K562 (cell line): Measurements from ENCODE around the gene EFCAB8. TPM values are rescaled to one million over a fixed set of nuclear protein-coding genes. Genes with fewer than 3 reads are reported as not detected.

Source experiments
- ARID3B ChIP-seq: fragments of 250-450 bp; sonication (Bioruptor Pico); IDR thresholded peaks from 2 replicates; pipeline ENCODE4 v1.4.0; 2020; ENCODE audit warnings: borderline replicate concordance
- ATF6 ChIP-seq: sonication (generic); formaldehyde crosslinking; IDR thresholded peaks from 2 replicates; pipeline ENCODE4 v1.4.0; 2020; ENCODE audit warnings: mild to moderate bottlenecking, missing genetic modification reagents
- BMI1 ChIP-seq: fragments of 150-350 bp; IDR thresholded peaks from 2 replicates; pipeline ENCODE4 v1.6.1; 2014; ENCODE audit warnings: low read length
- CHCHD3 ChIP-seq: fragments of 250-450 bp; sonication (Bioruptor Pico); IDR thresholded peaks from 2 replicates; pipeline ENCODE4 v2.1.2; 2022; ENCODE audit warnings: mild to moderate bottlenecking
- CREM ChIP-seq: IDR thresholded peaks from 2 replicates; pipeline ENCODE4 v1.6.1; 2014; ENCODE audit warnings: antibody characterized with exemption, low read depth
- FOSL1 ChIP-seq: fragments of 200-800 bp; sonication (Bioruptor generic); conservative IDR thresholded peaks from 2 replicates; pipeline ENCODE4 v1.6.1; 2016; ENCODE audit warnings: missing genetic modification characterization, missing compliant biosample characterization
- POLR3A ChIP-seq: IDR thresholded peaks from 2 replicates; pipeline ENCODE4 v1.6.1; 2011; ENCODE audit warnings: borderline replicate concordance, mild to moderate bottlenecking, moderate library complexity; ENCODE audit not compliant: insufficient read length, insufficient read depth; ENCODE audit errors: extremely low read depth
- RFX5 ChIP-seq: IDR thresholded peaks from 2 replicates; pipeline ENCODE4 v1.6.1; 2011; ENCODE audit warnings: low read depth, mild to moderate bottlenecking, improper control_type of control experiment, low read length
- RUNX1 ChIP-seq: sonication (generic); IDR thresholded peaks from 2 replicates; pipeline ENCODE4 v1.6.1; 2016; ENCODE audit warnings: antibody characterized with exemption, low read depth
- SNAPC5 ChIP-seq: fragments of 250-450 bp; sonication (Bioruptor Pico); IDR thresholded peaks from 2 replicates; pipeline ENCODE4 v1.8.0; 2021; ENCODE audit warnings: moderate library complexity, mild to moderate bottlenecking, inconsistent platforms
- SOX6 ChIP-seq: fragments of 450-650 bp; IDR thresholded peaks from 2 replicates; pipeline ENCODE4 v1.6.1; 2014; ENCODE audit warnings: mild to moderate bottlenecking
- TAF1 ChIP-seq: IDR thresholded peaks from 2 replicates; pipeline ENCODE4 v1.6.1; 2011; ENCODE audit warnings: mild to moderate bottlenecking, low read length, moderate library complexity; ENCODE audit not compliant: insufficient read depth, control insufficient read depth, severe bottlenecking; ENCODE audit errors: extremely low read depth
- TBP ChIP-seq: optimal IDR thresholded peaks from 2 replicates; pipeline ENCODE3; 2011; ENCODE audit warnings: low read depth, low read length, improper control_type of control experiment
- ZBTB12 ChIP-seq: fragments of 250-450 bp; sonication (Bioruptor Pico); IDR thresholded peaks from 2 replicates; pipeline ENCODE4 v1.4.0; 2020
- ZKSCAN3 ChIP-seq: fragments of 250-450 bp; sonication (Bioruptor Pico); IDR thresholded peaks from 2 replicates; pipeline ENCODE4 v1.4.0; 2020
- ZNF232 ChIP-seq: sonication (generic); formaldehyde crosslinking; IDR thresholded peaks from 2 replicates; pipeline ENCODE4 v1.8.0; 2022; ENCODE audit warnings: mild to moderate bottlenecking, missing genetic modification reagents
- ZNF398 ChIP-seq: fragments of 250-450 bp; sonication (Bioruptor Pico); IDR thresholded peaks from 2 replicates; pipeline ENCODE4 v1.8.0; 2021; ENCODE audit warnings: moderate library complexity, mild to moderate bottlenecking, inconsistent platforms
- ZNF639 ChIP-seq, 2 experiments: fragments of 200-800 bp in 1 of 2; sonication (Bioruptor generic) in 1 of 2; sonication (generic) in 1 of 2; formaldehyde crosslinking in 1 of 2; IDR thresholded peaks in 1 of 2; conservative IDR thresholded peaks in 1 of 2; 2 replicates each; pipeline versions ENCODE4 v1.5.0 to v1.6.1; 2016 to 2020; ENCODE audit warnings: missing compliant biosample characterization in 1 of 2, missing genetic modification characterization in 1 of 2, missing genetic modification reagents in 1 of 2
- polyA plus RNA-seq, 8 experiments: library from polyadenylated mRNA; depleted of rRNA in 4 of 8; stranded (reverse) in 5 of 8; unstranded in 3 of 8; fragments of >200 nt; fragmentation: Nextera tagmentation in 2 of 8; fragmentation: Illumina TruSeq in 1 of 8; extraction: Ambion mirVana in 2 of 8; extraction: Trizol in 1 of 8; gene quantifications; 2 replicates each; pipeline versions ENCODE4 v1.2.1 to v1.2.3, GENCODE V29; 2011 to 2014; ENCODE audit warnings: inconsistent platforms in 1 of 8, missing spikeins in 1 of 8
- total RNA-seq, 7 experiments: library from RNA; depleted of rRNA in 6 of 7; stranded (reverse); fragments of >200 nt in 6 of 7; fragmentation: Illumina TruSeq in 2 of 7; extraction: Trizol in 2 of 7; gene quantifications; 2 replicates each; pipeline versions ENCODE4 v1.2.1 to v1.2.3, GENCODE V29; 2011 to 2021; ENCODE audit warnings: low replicate concordance in 1 of 7

The EFCAB8 gene
- total and polyA plus RNA-seq, 9 of the 15 experiments (the other 6 are each of a cell fraction or from before 2014, with no cell fraction given) = 0.03 to 0.18 (median 0.11) TPM; not detected in 6

- TF ChIP-seq ATF6 (CRISPR knock-in tag) (no peak), FOSL1 (tag) (peak; percentile 49), ZNF232 (CRISPR knock-in tag) (no peak), ZNF639 (CRISPR knock-in tag; conservative IDR thresholded peaks at IDR 0.05 in 1 of 2, IDR thresholded peaks at IDR 0.05 in 1 of 2) (peak in 1 of 2 experiments; percentile 96; a peak in 2 of 4 replicates), TBP (no peak), TAF1 (peak; percentile 42), RUNX1 (no peak), SNAPC5 (no peak), CREM (peak; percentile 57), POLR3A (no peak), ZNF398 (no peak), RFX5 (no peak), CHCHD3 (CRISPR knock-in tag) (no peak), ZBTB12 (no peak; the same call in 1 of the 2 replicates), BMI1 (no peak), ARID3B (no peak), SOX6 (no peak), ZKSCAN3 (CRISPR knock-in tag) (no peak)
Observed at GRCh38 chr20:32819992-32820697, 38.6 kb upstream of the EFCAB8 start (continued).
